T-cell (primary cell): Measurements from ENCODE around the gene TSPEAR. TPM values are rescaled to one million over a fixed set of nuclear protein-coding genes. Genes with fewer than 3 reads are reported as not detected.
"Not testable (repeated sequence)": the region's sequence is repeated elsewhere in the genome, so short reads cannot be mapped to it uniquely, and the experiment has no call there.

ENCODE experiments used
- ATAC-seq, 4 experiments: fragments of 200-7000 bp in 3 of 4; fragments of 150-1000 bp in 1 of 4; cut with Tn5 transposase; replicated peaks in 1 of 4; 1 replicate in 3 of 4; 2 replicates in 1 of 4; pipeline ENCODE4 v1.10.0; 2021; ENCODE audit warnings: moderate library complexity in 3 of 4, mild to moderate bottlenecking in 2 of 4, moderate number of reproducible peaks in 1 of 4
- CTCF ChIA-PET, 2 donors: fragments of 300-600 bp; sonication (Branson Sonifier 250); formaldehyde crosslinking; loops; one replicate each; lab custom pipeline; 2022; ENCODE audit warnings: antibody characterized with exemption in 2 of 2; lab: Charles Lee
- POLR2A ChIA-PET, 2 donors: fragments of 300-600 bp; sonication (Branson Sonifier 250); formaldehyde crosslinking; loops; one replicate each; lab custom pipeline; 2022; ENCODE audit warnings: antibody characterized with exemption in 2 of 2; lab: Charles Lee
- DNase-seq, 35 experiments: peaks; one replicate each; pipeline versions ENCODE4 v3.0.0 to v3.0.0-alpha.2; 2013 to 2023
- H3K27ac ChIP-seq: one replicate; pipeline ENCODE4 v1.5.1; 2013; ENCODE audit warnings: low read length
- H3K27me3 ChIP-seq, 2 experiments: replicated peaks in 1 of 2; 1 replicate in 1 of 2; 2 replicates in 1 of 2; pipeline versions ENCODE4 v1.6.1 to v1.7.0; 2013; ENCODE audit warnings: low read length in 1 of 2, mixed read lengths in 1 of 2; ENCODE audit not compliant: control insufficient read depth in 2 of 2, insufficient read depth in 2 of 2; ENCODE audit errors: extremely low read depth in 1 of 2
- H3K36me3 ChIP-seq, 2 donors: 1 replicate in 1 of 2; 2 replicates in 1 of 2; pipeline versions ENCODE4 v1.6.1 to v1.7.0; 2013; ENCODE audit warnings: low read length in 1 of 2; ENCODE audit not compliant: control insufficient read depth in 2 of 2, insufficient read depth in 1 of 2; ENCODE audit errors: extremely low read depth in 1 of 2
- H3K4me1 ChIP-seq, 2 experiments: 1 replicate in 1 of 2; 2 replicates in 1 of 2; pipeline versions ENCODE4 v1.6.1 to v1.7.0; 2013; ENCODE audit warnings: low read length in 2 of 2, mixed read lengths in 1 of 2; ENCODE audit not compliant: insufficient read depth in 2 of 2, control insufficient read depth in 1 of 2; ENCODE audit errors: extremely low read depth in 1 of 2
- H3K4me3 ChIP-seq, 2 donors: 1 replicate in 1 of 2; 2 replicates in 1 of 2; pipeline versions ENCODE4 v1.5.1 to v1.7.0; 2013; ENCODE audit warnings: mild to moderate bottlenecking in 2 of 2, low read length in 1 of 2, moderate library complexity in 1 of 2; ENCODE audit not compliant: control insufficient read depth in 1 of 2; ENCODE audit errors: extremely low read depth in 1 of 2
- H3K9me3 ChIP-seq: 2 replicates; pipeline ENCODE4 v1.7.0; 2013
- H3K27ac Mint-ChIP-seq, 2 donors: one replicate each; pipeline ENCODE4 v1.8.0; 2020 to 2021; ENCODE audit warnings: mild to moderate bottlenecking in 2 of 2, mixed read lengths in 2 of 2
- H3K27me3 Mint-ChIP-seq, 2 donors: one replicate each; pipeline ENCODE4 v1.8.0; 2021 to 2022; ENCODE audit warnings: mixed read lengths in 2 of 2
- H3K36me3 Mint-ChIP-seq: one replicate; pipeline ENCODE4 v1.8.0; 2021; ENCODE audit warnings: mixed read lengths
- H3K4me1 Mint-ChIP-seq, 3 donors: one replicate each; pipeline ENCODE4 v1.8.0; 2020 to 2022; ENCODE audit warnings: mixed read lengths in 3 of 3, mild to moderate bottlenecking in 1 of 3
- H3K4me3 Mint-ChIP-seq, 3 donors: one replicate each; pipeline ENCODE4 v1.8.0; 2020 to 2022; ENCODE audit warnings: mild to moderate bottlenecking in 3 of 3, mixed read lengths in 3 of 3, moderate library complexity in 3 of 3
- H3K9me3 Mint-ChIP-seq, 3 donors: one replicate each; pipeline ENCODE4 v1.8.0; 2020 to 2022; ENCODE audit warnings: mixed read lengths in 3 of 3
- WGBS: methylation state at CpG from one replicate; pipeline ENCODE4 v1.1.5; 2013; ENCODE audit warnings: missing lambda C conversion rate; ENCODE audit not compliant: insufficient coverage; 5-methylcytosine and 5-hydroxymethylcytosine counted together
- total RNA-seq, 35 experiments: library from RNA in 6 of 35; stranded (reverse) in 6 of 35; fragments of 120-200 nt in 1 of 35; gene quantifications; one replicate each; pipeline versions ENCODE4 v1.2.1 to v1.2.4 and lab custom pipeline; 2013 to 2026

The TSPEAR gene
- total RNA-seq, 5 donors from 2014 or later (not counting 1 experiment from before 2014, with no cell fraction given): not detected

- H3K36me3 Mint-ChIP-seq, H3K36me3 ChIP-seq, H3K4me3 Mint-ChIP-seq, CTCF ChIA-PET, H3K4me1 ChIP-seq, H3K9me3 ChIP-seq, H3K27ac Mint-ChIP-seq, H3K27ac ChIP-seq, POLR2A ChIA-PET, ATAC-seq, H3K4me3 ChIP-seq, H3K4me1 Mint-ChIP-seq, DNase-seq: not testable (repeated sequence)
- H3K27me3 ChIP-seq: peaks cover 0 to 28% of the 10 kb centered on the region in 2 experiments
- 85% methylated on average over 10 of the region's 23 CpGs for WGBS
- H3K27me3 Mint-ChIP-seq: peaks cover 0 to 11% of the 10 kb centered on the region in 2 donors
- peaks cover 5 to 10% (median 6%) of the 10 kb centered on the region in 3 donors for H3K9me3 Mint-ChIP-seq
Measured at GRCh38 chr21:44600118-44600978, 111.0 kb downstream of the TSPEAR start, which contains the start of gene KRTAP10-7. Gene KRTAP10-7 (plus strand): TSS chr21:44600597. CDS start chr21:44600622, 25 bp downstream.

GRCh38 chr21:44599264-44600029 is 111.9 kb downstream of the TSPEAR start:
- no peaks in the 10 kb centered on the region for H3K36me3 ChIP-seq
- Mint-ChIP-seq H3K9me3 (peaks cover 5 to 10% (median 6%) of the 10 kb centered on the region in 3 donors), H3K4me3 (no peak overlapping the region), H3K27ac (no peak overlapping the region), H3K4me1 (peaks cover 0 to 5% (median 0%) of the 10 kb centered on the region in 3 donors), H3K36me3 (peaks cover 3% of the 10 kb centered on the region), H3K27me3 (peaks cover 0 to 10% of the 10 kb centered on the region in 2 donors)
- DNase-seq (no peak), ATAC-seq (no peak)
- H3K9me3 ChIP-seq: no peaks in the 10 kb centered on the region
- POLR2A ChIA-PET: no interaction called here
- peaks cover 0 to 28% of the 10 kb centered on the region in 2 experiments for H3K27me3 ChIP-seq
- CTCF ChIA-PET: no interaction called here
- H3K27ac ChIP-seq: no peak overlapping the region
- H3K4me1 ChIP-seq: no peaks in the 10 kb centered on the region
- 90% methylated on average over 5 of the region's 8 CpGs for whole genome bisulfite sequencing
- no peak overlapping the region for H3K4me3 ChIP-seq

GRCh38 chr21:44598061-44598460 is 113.3 kb downstream of the TSPEAR start:
- H3K27me3 ChIP-seq: peaks cover 0 to 21% of the 10 kb centered on the region in 2 experiments
- Mint-ChIP-seq H3K4me1 (peaks cover 0 to 5% (median 2%) of the 10 kb centered on the region in 3 donors), H3K27me3 (peaks cover 0 to 13% of the 10 kb centered on the region in 2 donors), H3K4me3 (no peak overlapping the region), H3K27ac (no peak overlapping the region), H3K36me3 (peaks cover 3% of the 10 kb centered on the region), H3K9me3 (peaks cover 5 to 10% (median 6%) of the 10 kb centered on the region in 3 donors)
- H3K36me3 ChIP-seq: no peaks in the 10 kb centered on the region
- H3K4me3 ChIP-seq: no peak overlapping the region
- no peaks in the 10 kb centered on the region for H3K9me3 ChIP-seq
- DNase-seq: no peak
- 74% methylated on average over 4 of the region's 11 CpGs for WGBS
- POLR2A ChIA-PET: no interaction called here
- CTCF ChIA-PET: no interaction called here
- no peak overlapping the region for H3K27ac ChIP-seq
- ATAC-seq: no peak
- H3K4me1 ChIP-seq: peaks cover 0 to 2% of the 10 kb centered on the region in 2 experiments

GRCh38 chr21:44596068-44596725 is 115.2 kb downstream of the TSPEAR start:
- H3K27me3 ChIP-seq: peaks cover 0 to 14% of the 10 kb centered on the region in 2 experiments
- H3K27ac Mint-ChIP-seq: no peak overlapping the region
- WGBS: 73% methylated on average over 6 of the region's 9 CpGs
- no peak overlapping the region for H3K4me3 ChIP-seq
- ATAC-seq (no peak), DNase-seq (no peak)
- no peaks in the 10 kb centered on the region for H3K36me3 ChIP-seq
- no peak overlapping the region for H3K27ac ChIP-seq
- peaks cover 3% of the 10 kb centered on the region for H3K36me3 Mint-ChIP-seq
- peaks cover 0 to 2% (median 0%) of the 10 kb centered on the region in 3 donors for H3K4me1 Mint-ChIP-seq
- H3K9me3 Mint-ChIP-seq: peaks cover 5 to 10% (median 6%) of the 10 kb centered on the region in 3 donors
- ChIA-PET POLR2A (no interaction called here), CTCF (no interaction called here)
- peaks cover 3 to 11% of the 10 kb centered on the region in 2 donors for H3K27me3 Mint-ChIP-seq
- H3K9me3 ChIP-seq: no peaks in the 10 kb centered on the region
- peaks cover 0 to 2% of the 10 kb centered on the region in 2 experiments for H3K4me1 ChIP-seq
- H3K4me3 Mint-ChIP-seq: no peak overlapping the region

- ChIA-PET POLR2A (no interaction called here), CTCF (no interaction called here)
Measured at GRCh38 chr21:44595524-44595923, 115.8 kb downstream of the TSPEAR start.

More at GRCh38 chr21:44595524-44595923, 115.8 kb downstream of the TSPEAR start:
- H3K9me3 Mint-ChIP-seq: peaks cover 5 to 10% (median 6%) of the 10 kb centered on the region in 3 donors
- DNase-seq (no peak), ATAC-seq (no peak)
- Histone ChIP-seq H3K4me1 (peaks cover 0 to 2% of the 10 kb centered on the region in 2 experiments), H3K9me3 (no peaks in the 10 kb centered on the region), H3K36me3 (no peaks in the 10 kb centered on the region), H3K27ac (no peak overlapping the region), H3K4me3 (no peak overlapping the region), H3K27me3 (peaks cover 0 to 14% of the 10 kb centered on the region in 2 experiments)
- H3K4me1 Mint-ChIP-seq: peaks cover 0 to 2% (median 0%) of the 10 kb centered on the region in 3 donors
- WGBS: 86% methylated on average over 2 of the region's 6 CpGs
- H3K27ac Mint-ChIP-seq: no peak overlapping the region
- peaks cover 3% of the 10 kb centered on the region for H3K36me3 Mint-ChIP-seq
- peaks cover 3 to 11% of the 10 kb centered on the region in 2 donors for H3K27me3 Mint-ChIP-seq
- H3K4me3 Mint-ChIP-seq: no peak overlapping the region
